ENCODE data around the gene FBN1.

GRCh38 chr15:48530528-48530927 is 115.0 kb downstream of the FBN1 start:
- TF ChIP-seq CTCF (IDR thresholded peaks at IDR 0.05): no peak
- TF ChIP-seq POLR2AphosphoS5 (IDR thresholded peaks at IDR 0.05): no peak

All from upper lobe of left lung (tissue), 4 donors.